Skin of body (tissue), 2 donors: ENCODE data around the gene BMPR2. TPM values are rescaled to one million over a fixed set of nuclear protein-coding genes. Genes with fewer than 3 reads are reported as not detected.
"Not testable (repeated sequence)": the region's sequence is repeated elsewhere in the genome, so short reads cannot be mapped to it uniquely, and the experiment has no call there.

Source experiments
- DNase-seq: peaks from one replicate; lab custom pipeline; 2025; lab: John Stamatoyannopoulos, UW
- total RNA-seq: library from RNA; depleted of rRNA; stranded (reverse); fragments of >200 nt; gene quantifications from one replicate; pipeline ENCODE4 v1.2.3, GENCODE V29; 2014

BMPR2 gene
- 37.9 TPM for total RNA-seq

DNA sequence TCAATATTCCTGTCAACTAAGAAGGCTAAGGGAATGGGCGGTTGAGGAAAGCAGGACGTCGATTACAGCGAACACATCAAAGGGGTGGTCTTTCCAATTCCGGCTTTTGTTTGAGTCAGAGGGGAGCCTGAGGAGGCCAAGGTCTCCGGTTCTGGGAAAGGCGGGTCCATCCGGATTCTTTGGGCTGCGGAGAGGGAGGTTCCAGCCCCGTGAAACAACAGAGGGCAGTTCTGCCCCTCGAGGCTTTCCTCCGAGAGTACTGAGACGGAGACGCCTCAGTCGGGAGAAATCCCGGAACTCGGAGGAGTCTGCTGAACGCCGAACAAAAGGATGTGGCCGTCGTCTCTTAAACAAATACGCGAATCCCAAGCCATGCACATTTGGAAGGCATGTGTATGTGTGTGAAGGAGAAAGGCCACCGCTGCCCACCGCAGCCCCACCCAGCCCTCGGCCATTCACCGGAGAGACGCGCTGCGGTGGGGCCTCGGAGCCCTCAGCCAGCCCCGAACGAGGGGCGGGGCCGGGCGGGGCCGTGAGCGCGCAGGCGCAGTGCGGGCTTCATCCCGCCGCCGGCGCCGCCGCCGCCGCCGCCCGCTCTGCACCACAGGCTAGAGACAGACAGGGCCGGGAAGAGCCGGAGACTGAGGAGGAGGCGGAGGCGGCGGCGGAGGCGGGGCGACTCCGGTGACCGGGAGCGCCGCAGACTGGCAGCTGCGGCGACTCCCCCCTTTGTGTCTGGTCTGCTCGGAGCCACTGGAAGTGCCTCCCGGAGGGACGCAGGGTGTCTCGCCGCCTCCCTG is at the start of gene BMPR2:
Gene BMPR2, plus strand, starts transcription at position 719 of the 800 bp plus-strand sequence. CDS start 1,148 bp downstream, outside the sequence.
- peak; percentile 91 for DNase-seq

DNA sequence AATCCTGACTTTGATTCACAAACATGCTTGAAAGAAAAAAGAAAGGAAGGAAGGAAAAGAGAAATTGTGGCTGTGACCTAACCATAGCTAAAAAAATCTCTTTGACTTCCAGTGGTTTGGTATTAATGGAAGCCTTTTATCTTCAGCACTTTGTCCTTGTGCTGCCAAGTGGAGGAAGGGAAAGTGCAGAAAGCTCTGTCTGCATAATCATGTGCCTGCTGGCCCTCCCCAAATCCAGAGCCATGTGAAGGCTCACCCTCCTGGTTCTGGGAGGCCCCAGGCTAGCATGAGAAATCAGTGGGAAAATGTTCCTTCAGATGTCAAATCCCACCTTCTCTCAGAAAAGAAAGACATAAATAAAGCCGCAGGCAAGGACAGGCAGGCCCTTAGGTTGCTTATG is 48.3 kb upstream of the BMPR2 start:
- DNase-seq, result no peak

DNA sequence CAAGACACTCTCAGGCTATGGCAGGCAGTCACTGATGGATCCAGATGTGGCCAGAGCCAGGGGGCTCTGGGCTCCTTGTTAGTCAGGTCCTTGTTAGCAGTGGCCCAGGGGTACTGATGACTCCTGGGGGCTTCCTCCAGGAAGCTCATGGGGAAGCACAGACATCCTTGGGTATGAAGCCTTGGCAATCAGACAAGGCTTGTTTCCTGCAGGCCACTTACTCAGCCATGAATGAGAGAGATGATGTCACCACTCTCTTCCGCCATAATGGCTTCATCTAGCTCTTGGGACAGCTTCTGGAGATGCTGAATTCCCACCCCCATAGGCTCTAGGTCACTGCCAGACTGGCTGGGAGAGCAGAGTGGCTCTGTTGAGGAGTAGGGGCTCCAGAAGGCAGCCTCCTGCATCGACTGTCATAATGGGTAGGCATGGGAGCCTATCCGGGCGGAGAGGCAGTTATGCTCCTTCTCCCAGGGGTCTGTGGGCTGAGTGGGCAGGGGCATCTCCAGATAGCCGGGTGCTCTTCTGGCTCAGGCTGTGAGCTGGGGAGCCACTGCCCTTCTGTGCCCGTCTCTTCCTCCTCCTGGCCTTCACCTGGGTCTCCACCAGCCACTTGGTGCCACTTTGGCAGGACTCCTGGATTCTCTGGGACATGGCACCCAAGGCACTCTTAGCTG is 40.2 kb upstream of the BMPR2 start:
- DNase-seq, result peak; percentile 8

DNA sequence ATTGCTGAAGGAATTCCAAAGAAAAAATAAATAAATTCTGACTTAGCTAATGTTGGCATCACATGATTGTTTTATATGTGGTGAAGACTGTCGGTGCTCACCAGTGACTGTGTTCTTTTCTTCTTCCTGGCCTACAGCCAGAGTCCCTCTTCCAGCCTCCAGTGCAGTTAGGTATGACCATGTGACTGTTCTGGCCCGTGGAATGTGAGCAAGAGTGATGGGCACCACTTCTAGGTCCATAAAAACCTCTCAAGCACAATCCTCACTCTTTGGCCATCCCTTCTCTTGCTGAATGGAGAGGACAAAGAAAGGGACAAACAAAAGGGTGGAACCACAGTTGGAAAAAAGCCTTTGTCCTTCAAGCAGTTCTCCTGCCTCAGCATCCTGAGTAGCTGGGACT is 39.0 kb upstream of the BMPR2 start:
- no peak for DNase-seq

DNA sequence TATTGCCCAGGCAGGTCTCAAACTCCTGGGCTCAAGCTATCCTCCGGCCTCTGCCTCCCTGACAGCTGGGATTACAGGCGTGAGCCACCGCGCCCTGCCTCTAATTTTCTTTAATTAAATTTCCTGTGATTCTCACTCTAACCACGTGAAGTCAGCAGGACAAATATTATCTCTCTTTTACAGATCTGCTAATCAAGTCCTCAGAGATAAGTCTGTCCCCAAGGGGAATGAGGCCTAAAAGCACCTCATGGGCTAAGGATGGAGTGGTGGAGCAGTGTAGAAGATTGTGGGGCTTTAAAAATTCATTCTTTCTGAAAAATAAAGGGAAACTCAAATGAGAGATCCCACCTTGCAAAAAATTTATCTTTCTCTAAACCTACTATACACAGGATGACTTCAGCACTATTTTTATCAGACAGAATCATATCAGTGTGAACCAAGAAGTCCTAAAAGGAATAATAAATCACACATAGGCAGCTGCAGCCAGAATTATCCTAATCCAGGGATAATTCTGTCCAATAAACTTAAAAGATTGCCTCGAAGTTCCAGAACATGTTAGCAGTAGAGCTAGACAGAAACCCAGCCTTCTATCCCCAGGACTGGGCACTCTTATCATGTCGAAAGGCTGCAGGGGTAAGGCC is 38.3 kb upstream of the BMPR2 start:
- no peak for DNase-seq

DNA sequence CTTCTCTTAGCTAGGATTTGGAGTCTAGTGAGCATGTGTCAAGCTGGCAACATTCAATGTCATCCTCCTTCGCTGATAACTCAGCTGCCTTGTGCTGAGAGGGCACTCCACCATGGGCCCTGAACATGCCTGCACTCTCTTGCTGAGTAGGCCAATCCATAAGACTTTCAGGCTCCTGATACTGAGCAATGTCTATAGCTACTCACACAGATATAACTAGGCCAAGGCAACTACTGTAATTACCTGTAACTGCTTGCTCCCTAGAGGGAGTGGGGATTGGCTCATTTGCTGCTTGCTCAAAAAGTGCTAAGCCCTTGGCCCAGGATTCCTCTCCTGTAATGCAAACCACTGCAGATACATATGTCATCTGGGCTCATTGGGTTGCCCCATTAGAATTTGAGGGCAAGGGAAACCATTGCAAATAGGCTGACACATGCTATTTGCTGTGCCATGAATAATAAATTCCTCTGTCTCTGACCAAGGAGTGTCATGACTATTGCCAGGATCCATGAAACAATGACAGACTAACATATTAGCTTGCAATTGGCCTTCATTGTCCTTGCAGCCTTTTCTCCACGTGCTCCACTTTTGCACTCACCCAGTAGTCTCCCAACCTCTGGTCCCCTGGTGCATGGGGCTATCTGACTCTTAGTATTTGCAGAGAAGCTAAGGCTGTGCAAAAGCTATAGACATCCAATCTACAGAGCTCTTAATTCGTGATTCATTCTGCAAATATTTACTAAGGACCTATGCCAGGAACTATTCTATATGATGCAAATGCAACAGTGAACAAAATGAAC is 36.9 kb upstream of the BMPR2 start:
- DNase-seq, result no peak

DNA sequence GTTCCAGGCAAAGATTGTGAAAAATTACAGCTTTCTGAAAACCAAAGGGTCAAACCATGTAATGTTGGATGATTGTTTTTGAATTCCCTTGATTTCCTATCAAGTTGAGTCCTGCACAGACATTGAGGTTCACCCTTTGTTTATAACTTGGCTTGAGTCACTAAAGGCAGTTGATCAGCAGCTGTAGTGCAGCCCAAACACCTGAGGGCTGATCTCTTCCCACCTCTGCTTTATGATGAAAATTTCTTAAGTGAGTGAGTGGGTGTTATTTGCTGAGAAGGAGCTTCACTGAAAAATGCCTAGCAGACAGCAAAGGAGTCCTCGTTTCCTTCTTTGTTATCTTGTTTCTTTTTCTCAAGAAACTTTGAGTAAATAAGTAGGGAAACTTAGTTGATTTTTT is 31.9 kb upstream of the BMPR2 start:
- no peak for DNase-seq

DNA sequence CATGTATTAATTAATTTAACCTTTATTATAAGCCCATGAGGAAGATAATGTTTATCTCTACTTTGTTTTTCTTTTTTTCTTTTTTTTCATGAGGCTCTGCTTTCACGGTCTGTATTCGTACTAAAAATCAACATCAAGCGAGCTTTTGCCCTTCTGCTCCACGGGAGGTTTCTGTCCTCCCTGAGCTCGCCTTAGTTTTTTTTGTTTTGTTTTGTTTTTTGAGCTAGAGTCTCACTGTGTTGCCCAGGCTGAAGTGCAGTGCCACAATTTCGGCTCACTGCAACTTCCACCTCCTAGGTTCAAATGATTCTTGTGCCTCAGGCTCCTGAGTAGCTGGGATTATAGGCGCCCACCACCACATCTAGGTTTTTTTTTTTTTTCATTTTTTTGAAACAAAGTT is 29.9 kb upstream of the BMPR2 start:
- DNase-seq, result no peak

DNA sequence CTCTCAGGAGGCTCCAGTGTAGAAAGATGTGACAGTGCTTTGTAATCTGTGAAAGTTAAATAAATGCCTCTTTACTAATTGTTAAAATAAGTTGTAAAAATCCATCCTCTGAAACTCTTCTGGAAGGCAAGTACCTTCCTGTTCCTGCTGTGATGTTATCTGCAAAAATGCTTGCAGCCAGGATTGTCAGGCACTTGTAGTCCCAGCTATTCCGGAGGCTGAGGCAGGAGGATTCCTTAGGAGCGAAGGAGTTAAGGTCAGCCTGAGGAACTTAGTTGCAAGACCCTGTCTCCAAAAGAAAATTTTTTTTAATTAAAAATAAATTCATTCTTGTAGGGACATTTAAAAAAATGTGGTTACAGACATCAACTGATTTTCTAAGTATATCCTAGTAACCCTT is 22.7 kb upstream of the BMPR2 start:
- no peak for DNase-seq

DNA sequence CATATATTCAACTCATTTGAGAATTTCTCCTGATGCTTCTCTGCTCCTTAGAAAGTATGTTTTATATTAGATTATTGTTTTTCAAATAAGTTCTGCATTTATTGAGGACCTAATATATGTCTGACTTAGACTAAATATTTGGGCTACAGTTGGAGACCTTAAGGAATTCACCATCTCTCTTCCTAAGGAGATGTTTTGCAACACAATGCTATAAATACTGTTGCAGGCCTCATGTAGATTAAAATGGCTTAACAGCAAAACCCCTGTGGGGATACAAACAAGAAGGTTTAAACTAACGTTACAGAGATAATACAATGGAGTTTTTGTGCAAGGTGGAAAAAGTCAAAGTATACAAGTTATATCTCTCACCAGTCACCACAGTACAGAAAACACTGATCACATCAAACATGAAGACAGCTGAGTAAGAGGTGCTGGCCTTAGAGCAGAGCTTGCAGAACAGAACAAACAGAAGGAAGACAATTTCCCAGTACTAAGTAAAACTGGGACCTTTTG is 20.1 kb upstream of the BMPR2 start:
- DNase-seq, result no peak

DNA sequence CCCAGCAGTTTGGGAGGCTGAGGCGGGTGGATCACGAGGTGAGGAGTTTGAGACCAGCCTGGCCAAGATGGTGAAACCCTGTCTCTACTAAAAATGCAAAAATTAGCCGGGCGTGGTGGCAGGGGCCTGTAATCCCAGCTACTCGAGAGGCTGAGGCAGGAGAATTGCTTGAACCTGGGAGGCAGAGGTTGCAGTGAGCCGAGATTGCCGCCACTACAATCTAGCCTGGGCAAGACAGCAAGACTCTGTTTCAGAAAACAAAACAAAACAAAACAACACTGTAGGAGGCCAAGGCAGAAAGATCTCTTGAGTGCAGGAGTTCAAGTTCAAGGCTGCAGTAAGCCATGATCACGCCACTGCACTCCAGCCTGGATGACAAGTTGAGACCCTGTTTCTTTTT is 17.2 kb upstream of the BMPR2 start:
- DNase-seq, result not testable (repeated sequence)

DNA sequence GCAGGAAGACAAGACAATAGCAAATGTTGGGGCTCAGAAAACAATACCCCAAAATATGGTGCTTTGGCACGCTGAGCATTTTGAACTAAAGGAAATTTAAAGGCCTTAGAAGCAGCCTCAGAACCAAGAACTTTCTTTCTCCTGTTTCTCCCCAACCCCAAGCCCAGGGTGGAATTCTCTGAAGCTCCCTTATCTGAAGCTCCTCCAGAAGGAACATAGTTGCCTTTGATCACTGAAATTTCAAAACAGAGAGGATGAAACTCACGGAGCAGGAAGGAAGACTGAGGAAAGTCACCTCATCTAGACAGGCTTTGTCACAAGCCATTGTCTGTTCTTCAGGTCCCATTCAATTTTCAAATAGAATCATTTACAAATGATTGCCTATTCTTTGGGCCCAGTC is 15.5 kb upstream of the BMPR2 start:
- DNase-seq, result no peak

DNA sequence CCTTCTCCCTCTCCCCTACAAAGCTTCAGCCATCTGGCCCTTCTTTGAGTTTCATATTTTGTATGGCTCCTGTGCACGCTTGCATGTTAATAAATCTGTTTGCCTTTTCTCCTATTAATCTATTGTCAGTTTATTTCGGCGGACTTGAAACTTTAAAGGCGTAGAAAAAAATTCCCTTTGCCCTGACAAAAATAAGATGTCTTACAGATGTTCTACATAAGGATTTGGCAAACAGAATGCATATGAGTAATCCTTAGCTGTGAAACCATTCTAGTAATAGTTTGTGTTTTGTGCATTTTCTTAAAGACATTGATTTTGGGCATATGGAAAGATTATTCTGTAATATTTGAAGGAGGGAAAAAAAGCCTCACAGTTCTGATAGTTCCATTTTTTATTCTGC is 15.0 kb upstream of the BMPR2 start:
- DNase-seq, result peak; percentile 90

DNA sequence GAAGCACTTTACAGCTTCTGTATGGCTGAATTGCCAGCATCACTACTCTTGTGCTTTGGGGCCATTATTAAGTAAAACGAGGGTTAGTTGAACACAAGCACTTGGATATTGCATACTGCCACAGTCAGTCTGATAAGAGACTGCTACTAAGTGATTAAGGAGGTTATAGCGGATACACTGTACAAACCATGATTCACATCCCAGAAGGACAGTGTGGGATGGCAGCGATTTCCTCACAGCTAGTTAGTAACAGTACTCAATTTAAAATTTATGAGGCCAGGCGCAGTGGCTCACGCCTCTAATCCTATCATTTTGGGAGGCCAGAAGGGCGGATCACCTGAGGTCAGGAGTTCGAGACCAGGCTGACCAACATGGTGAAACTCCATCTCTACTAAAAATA is 2.6 kb upstream of the BMPR2 start:
- DNase-seq, result no peak

DNA sequence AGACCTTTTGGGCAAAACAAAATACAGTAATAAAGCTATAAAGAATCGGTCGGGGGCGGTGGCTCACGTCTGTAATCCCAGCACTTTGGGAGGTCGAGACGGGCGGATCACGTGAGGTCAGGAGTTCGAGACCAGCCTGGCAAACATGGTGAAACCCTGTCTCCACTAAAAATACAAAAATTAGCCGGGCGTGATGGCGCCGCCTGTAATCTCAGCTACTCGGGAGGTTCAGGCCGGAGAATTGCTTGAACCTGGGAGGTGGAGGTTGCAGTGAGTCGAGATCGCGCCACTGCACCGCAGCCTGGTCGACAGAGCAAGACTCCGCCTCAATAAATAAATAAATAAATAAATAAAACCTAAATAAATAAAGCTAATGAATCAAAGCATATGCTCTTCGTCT is 1.7 kb upstream of the BMPR2 start:
- not testable (repeated sequence) for DNase-seq

DNA sequence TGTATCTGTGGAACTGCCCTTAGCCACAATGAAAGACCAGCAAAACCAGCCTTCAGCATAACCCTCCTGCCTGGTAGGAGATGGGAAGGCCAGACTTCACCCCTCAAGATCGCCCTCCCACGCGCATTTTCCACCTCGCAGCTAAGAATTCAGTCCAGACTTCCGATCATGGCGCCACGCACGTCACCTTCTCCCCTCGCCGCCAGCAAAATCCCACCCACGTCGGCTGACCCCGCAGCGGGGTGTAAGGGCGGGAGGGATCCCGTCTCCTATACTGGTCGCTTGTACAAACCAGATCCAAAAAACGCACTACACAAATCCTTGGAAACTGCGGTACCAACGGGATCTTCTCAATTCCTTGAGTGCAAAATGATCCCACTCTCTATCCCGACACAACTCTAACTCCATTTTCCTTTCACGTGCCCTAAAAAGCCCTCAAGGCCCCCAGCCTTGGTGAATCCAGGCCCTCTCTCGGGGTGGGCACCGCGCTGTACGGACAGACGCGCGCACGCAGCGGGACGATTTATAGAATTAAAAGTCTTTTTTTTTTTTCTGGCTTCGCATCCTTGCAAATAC is 1.0 kb upstream of the BMPR2 start:
- peak; percentile 78 for DNase-seq

DNA sequence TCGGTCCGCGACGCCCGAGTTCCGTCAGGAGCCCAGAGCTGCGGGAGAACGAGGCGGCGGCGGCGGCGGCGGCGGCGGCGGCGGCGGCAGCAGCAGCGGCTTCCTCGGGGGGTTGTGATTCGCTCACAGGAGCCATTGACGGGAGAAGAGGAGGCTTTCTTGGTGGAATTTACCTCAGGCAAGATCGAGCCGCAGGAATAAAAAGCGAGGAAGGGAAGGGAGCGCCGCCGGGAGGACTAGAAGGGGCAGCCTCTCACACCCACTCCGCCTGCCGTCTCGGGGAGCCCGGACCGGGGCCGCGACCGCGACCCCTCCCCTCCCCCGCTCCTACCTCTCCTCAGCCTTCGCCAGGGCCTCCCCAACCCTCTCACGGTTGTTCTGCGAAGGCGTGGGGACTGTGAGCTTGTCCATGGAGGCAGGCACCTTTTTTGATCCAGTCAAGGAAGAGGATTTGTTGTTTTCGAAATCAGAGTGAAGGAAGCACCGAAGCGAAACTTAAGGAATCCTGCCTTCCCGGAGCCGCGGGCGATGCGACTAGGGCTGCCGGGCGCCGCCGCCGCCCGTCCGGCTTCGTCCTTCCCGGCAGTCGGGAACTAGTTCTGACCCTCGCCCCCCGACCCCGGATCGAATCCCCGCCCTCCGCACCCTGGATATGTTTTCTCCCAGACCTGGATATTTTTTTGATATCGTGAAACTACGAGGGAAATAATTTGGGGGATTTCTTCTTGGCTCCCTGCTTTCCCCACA is 506 bp downstream of the BMPR2 start:
- DNase-seq, result peak; percentile 42

DNA sequence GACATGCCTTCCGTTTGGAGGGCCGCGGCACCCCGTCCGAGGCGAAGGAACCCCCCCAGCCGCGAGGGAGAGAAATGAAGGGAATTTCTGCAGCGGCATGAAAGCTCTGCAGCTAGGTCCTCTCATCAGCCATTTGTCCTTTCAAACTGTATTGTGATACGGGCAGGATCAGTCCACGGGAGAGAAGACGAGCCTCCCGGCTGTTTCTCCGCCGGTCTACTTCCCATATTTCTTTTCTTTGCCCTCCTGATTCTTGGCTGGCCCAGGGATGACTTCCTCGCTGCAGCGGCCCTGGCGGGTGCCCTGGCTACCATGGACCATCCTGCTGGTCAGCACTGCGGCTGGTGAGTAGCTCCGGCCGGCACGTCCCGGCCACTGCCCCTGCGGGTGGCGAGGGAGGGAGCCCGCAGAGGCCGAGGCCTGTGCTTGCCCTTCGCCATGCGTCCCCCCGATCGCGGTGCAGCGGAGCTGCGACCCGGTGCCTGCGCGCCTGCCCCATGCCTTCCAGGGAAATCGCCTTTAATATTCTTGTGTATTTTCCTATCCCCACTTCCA is 1.2 kb downstream of the BMPR2 start:
- DNase-seq, result no peak

DNA sequence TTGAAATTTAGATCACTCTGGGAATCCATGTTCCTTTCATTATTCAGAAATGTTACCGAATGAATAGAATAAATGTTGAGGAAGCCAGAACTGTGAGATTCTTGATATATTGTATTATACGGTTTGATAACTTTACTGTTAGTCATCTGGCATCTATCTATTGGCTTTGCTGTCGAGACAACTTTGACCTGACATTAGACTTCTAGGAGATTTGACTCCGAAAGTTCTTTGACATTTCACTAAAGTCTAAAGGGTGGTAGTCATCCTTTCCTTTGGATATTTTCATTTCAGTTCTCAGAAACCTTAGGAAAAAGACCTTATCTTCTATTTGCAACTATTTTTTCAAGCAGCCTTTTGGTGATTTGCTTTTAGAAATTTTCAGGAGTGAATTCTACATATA is 1.9 kb downstream of the BMPR2 start:
- no peak for DNase-seq
